GM10847 (cell line): ENCODE data around the gene SOWAHB.

Source experiments
- POLR2A ChIP-seq: IDR thresholded peaks from 2 replicates; pipeline ENCODE4 v1.6.1; 2011; ENCODE audit not compliant: insufficient read length; ENCODE audit errors: extremely low read depth

Gene SOWAHB

GRCh38 chr4:76902233-76902890, 4.4 kb upstream of the SOWAHB start:
- no peak for TF ChIP-seq POLR2A

DNA sequence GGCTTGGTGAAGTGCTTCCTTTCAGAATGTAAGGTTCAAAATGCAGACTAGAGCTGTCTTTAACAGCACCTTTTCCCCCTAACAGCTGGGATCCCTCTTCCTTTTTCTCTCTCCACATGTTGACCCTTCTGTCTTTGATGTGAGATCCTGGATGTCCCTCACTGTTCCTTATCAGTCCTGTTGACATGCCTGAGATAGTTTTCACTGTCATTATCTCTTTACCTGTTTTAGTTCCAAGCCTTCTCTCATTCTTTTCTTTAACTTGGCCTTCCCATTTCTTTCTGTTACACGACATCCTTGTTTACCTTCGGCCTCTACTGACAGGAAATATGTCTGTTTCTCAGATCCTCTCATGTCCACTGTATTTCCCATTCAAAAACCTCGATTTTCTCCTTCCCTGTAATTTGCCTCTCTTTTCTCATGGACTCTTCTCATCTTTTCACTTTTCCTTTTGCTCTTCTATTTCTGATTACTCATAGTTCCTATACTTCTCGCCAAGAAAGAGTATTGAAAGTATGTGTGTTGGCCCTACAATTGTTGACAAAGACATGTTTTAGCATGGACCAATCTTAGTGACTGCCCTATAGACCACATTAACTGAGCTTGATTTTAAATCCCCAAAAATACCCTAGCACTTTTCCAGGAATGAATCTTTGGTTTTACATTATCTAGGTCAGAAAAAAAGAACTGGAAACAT, 1.2 kb upstream of the SOWAHB start:
- TF ChIP-seq POLR2A = no peak

GRCh38 chr4:76898385-76898692, 395 bp upstream of the SOWAHB start:
- no peak for TF ChIP-seq POLR2A

GRCh38 chr4:76896614-76897535, 1.1 kb downstream of the SOWAHB start:
- TF ChIP-seq POLR2A = no peak

DNA sequence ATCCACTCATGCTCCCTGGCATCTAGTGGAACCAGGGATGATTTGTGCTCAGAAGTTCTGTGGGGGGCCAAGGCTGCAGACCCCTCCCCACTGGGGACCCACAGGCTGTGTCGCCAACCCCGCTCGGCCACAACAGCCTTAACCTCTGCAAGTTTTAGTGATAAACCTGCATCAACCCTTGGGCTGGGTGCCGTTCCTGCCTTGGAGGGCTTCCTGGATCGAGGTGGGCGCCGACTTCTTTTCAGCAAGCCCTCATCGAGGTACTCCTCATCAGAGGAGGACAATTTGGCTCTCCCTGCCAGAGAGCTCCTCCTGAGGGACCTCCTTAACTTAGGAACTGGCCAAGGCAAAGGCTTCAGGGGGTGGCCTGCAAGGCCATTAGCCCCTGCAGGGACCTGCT, 1.9 kb downstream of the SOWAHB start:
- no peak for TF ChIP-seq POLR2A

DNA sequence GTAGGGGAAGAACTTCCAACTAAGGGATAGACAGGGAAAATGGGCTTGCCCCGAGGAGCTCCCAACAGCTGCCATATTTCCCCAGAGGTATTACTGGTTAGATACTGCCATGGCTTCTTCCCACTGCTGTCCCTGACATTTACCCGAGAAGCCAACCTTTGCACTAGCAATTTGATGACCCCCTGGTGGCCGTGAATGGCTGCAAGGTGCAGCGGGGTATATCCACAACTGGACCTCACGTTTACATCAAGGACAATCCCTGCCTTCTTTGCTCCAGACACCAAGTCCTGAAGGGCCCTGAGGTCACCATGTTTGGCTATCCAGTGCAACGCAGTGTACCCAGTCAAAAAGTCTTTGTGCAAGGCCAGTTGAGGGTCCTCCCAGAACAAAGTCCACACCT, 2.3 kb downstream of the SOWAHB start:
- no peak for TF ChIP-seq POLR2A

- TF ChIP-seq POLR2A = no peak
These were observed 3.2 kb downstream of the SOWAHB start for GRCh38 chr4:76894537-76895255.

DNA sequence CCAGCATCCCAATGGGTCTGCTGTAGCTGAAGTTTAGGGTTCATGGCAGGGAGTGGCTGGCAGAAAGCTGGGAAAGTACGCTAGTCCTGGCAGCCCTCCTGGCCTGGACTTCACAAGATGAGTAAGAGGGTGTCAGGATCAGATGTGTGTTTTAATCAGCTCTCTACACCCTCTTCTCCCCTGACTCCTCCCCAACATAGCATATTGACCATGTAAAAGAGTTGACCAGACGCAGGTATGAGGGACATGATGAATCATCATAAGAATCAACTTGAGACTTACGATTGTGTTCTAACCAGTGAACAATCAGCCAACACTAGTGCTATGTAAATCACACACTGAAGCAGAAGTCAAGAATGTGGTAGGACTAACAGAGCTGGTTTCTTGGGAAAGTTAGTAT, 5.3 kb downstream of the SOWAHB start:
- no peak for TF ChIP-seq POLR2A

- no peak for TF ChIP-seq POLR2A
These were observed 5.9 kb downstream of the SOWAHB start for GRCh38 chr4:76892001-76892400.

DNA sequence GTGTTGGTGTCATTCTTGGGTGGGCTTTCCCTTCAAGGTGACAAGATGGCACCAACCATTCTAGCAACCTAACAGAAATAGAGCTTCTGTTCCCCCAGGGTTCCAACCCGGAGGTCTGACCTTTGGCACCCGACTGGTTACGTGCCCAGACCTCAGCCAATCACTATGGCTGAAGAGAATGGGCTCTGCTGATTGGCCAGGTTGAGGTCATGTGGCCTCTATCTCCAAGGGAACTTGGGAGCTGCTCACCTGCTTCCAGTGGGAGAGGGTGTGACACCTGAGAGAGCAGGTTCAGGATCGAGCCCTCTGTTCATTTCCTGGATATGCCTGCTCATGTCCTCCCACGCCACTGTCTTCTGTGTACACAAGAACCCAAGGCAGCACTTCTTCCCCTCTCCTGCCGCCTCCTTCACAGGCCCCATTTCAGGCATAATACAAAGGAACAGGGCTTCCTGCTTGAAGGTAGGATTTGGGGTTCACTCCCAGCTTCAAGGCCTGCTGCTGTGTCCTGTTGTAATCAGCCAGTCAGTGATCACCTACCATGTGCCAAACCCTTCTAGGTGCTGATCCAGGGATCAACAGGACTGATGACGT, 11.0 kb downstream of the SOWAHB start:
- TF ChIP-seq POLR2A = no peak

DNA sequence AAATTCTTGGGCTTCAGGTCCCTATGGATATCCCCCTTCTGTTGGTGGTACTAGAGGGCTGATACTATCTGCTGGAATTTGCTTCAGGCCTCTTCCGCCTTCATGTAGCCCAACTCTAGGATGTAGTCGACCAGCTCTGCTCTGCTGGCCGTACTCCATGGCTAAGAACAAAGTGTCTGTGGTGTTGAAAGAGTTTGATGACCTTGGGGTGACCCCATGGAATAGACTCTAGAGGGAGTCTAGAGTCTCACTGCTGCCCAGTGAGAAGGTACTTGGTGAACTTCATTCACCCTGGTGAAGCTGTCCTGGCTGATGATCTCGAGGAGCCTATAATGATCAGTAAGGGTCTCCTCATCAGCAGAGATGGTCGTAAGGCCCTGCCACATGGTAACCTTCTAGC, 11.7 kb downstream of the SOWAHB start:
- TF ChIP-seq POLR2A = no peak

DNA sequence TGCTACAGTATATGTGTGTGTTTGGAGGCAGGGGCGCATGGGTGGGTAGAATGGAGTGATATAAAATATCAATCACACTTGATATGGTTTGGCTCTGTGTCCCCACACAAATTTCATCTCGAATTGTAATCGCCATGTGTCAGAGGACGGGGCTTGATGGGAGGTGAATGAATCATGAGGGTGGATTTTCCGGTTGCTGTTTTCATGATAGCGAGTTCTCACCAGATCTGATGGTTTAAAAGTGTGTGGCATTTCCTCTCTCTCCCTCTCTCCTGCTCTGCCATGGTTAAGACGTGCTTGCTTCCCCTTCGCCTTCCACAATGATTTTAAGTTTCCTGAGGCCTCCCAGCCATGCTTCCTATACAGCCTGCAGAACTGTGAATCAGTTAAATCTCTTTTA, 14.8 kb downstream of the SOWAHB start:
- no peak for TF ChIP-seq POLR2A

DNA sequence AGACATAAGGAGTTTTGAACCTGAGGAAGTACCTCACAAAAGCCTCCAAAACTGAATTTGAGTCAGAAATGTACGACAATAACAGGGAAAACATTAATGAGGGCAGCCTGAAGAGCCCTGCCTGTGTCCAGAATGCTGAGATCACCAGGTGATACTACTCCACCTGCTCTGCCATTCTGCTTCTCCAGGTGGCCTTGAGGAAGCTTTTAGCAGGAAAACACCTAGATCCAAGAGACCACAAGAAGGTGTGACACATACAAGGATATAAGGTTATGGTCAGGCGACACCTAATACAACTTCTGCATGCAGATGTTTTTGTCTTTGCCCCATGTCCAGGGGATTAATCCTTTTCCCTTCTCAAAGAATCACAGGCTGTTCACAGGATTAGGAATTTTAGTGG, 15.3 kb downstream of the SOWAHB start:
- no peak for TF ChIP-seq POLR2A

- TF ChIP-seq POLR2A = no peak
These were observed 16.6 kb downstream of the SOWAHB start for GRCh38 chr4:76881375-76881774.

- TF ChIP-seq POLR2A = no peak
These were observed 18.1 kb downstream of the SOWAHB start for GRCh38 chr4:76879731-76880364.
